Eye (tissue), 1 donor: ENCODE data around the gene ANKFY1.
A peak's percentile ranks its signal among the peaks of the same experiment; 100 is the strongest.
"Not testable (repeated sequence)": the region's sequence is repeated elsewhere in the genome, so short reads cannot be mapped to it uniquely, and the experiment has no call there.

Experiments
- DNase-seq: peaks from one replicate; pipeline ENCODE4 v3.0.0-alpha.2; 2015

The ANKFY1 gene

GRCh38 chr17:4215882-4216570 lies 47.8 kb downstream of the ANKFY1 start:
- DNase-seq, result peak; percentile 76

DNA sequence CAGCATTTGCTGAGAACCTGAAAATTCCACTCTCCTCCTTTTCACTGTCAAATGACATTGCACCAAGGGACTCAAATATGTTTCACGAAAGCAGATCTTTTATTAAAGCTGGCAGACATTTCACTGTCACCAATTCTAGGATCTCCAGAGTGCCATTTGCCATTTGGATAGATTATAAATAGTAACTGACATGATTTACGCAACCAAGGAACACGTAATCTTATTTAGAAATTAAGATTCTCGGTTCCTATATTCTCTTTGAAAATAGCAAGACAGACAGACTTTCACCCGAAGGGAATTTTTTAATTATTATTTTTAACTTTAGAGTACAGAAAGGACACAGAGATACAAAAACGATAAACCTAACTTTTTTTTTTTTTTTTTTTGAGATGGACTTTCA lies 49.6 kb downstream of the ANKFY1 start:
- DNase-seq, result no peak

- no peak for DNase-seq
These were observed 54.2 kb downstream of the ANKFY1 start for GRCh38 chr17:4209611-4210010.

GRCh38 chr17:4208238-4208637 lies 55.5 kb downstream of the ANKFY1 start:
- DNase-seq, result no peak

GRCh38 chr17:4206962-4207361 lies 56.8 kb downstream of the ANKFY1 start:
- DNase-seq, result no peak

- no peak for DNase-seq
These were observed 57.9 kb downstream of the ANKFY1 start for GRCh38 chr17:4205917-4206316.

DNA sequence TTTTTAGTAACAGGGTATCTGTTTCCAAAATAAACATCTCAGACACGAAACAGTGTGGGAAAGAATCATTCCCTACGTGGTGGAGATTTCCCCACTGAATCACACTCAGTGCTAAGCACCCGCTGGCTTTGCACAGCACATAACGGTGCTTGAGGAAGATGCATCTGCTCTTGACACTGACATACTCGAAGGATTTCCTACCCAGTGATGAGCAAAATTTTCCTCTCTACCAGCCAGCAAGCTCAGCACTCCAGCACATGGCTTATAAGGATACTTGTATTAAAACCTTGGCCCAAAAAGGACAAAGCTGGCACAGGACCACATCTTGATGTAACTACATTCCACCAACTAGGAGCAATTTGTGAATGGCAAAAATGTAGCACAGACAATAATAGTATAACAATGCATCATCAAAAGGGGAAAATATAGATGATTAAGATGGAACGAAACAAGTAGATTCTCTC lies 59.0 kb downstream of the ANKFY1 start:
- DNase-seq, result peak; percentile 25

DNA sequence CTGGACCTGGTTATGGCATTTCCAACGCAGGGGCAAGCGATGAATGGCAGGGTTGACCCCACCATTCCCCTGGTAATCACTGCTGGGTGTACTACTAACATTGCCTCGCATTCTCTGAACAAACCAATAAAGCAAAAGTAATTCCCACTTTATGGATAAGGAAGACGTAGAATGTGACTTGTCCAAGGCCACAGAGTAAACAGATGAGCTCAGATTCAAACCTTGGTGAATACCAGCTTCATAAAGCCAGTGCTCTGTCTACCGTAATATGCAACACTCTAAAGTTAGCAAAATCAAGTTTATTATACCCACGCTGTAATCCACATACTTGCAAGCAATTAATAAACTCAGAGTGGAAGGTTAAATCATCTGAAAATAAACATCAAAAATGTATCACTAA lies 59.6 kb downstream of the ANKFY1 start:
- DNase-seq, result no peak

GRCh38 chr17:4201226-4201625 lies 62.6 kb downstream of the ANKFY1 start:
- DNase-seq, result no peak

DNA sequence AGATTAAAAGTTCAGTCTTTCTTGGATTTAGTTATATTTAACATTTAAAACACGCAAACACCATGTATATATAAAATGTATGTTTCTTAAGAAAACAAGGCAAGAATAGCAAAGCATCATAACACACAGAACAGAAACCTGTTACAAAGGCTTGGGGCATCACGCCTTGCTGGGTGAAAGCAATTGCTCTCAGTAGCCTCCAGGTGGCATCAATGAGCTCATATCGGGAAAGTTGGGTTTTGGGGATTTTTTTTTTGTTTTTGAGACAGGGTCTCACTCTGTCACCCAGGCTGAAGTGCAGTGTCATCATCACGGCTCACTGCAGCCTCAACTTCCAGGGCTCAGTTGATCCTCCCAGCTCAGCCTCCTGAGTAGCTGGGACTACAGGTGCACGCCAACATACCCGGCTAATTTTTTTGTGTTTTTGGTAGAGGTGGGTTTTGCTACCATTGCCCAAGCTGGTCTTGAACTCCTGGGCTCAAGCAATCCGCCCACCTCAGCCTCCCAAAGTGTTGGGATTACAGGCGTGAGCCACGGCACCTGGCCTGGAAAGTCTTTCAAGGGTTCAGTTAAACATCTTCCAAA lies 63.9 kb downstream of the ANKFY1 start:
- DNase-seq, result peak; percentile 76

GRCh38 chr17:4198995-4199394 lies 64.8 kb downstream of the ANKFY1 start:
- no peak for DNase-seq

GRCh38 chr17:4195306-4195705 lies 68.5 kb downstream of the ANKFY1 start:
- DNase-seq, result no peak

- DNase-seq, result no peak
These were observed 69.0 kb downstream of the ANKFY1 start for GRCh38 chr17:4194796-4195195.

DNA sequence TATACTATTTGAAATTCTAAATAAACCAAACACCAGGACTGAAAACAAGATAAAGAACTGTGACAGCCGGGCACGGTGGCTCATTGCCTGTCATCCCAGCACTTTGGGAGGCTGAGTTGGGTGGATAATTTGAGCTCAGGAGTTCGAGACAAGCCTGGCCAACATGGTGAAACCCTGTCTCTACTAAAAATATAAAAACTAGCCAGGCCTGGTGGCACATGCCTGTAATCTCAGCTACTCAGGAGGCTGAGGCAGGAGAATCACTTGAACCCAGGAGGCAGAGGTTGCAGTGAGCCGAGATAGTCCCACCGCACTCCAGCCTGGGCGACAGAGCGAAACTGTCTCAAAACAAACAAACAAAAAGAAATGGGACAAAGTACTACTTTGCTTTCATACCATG lies 73.0 kb downstream of the ANKFY1 start:
- not testable (repeated sequence) for DNase-seq

GRCh38 chr17:4189280-4189679 lies 74.5 kb downstream of the ANKFY1 start:
- DNase-seq, result no peak

DNA sequence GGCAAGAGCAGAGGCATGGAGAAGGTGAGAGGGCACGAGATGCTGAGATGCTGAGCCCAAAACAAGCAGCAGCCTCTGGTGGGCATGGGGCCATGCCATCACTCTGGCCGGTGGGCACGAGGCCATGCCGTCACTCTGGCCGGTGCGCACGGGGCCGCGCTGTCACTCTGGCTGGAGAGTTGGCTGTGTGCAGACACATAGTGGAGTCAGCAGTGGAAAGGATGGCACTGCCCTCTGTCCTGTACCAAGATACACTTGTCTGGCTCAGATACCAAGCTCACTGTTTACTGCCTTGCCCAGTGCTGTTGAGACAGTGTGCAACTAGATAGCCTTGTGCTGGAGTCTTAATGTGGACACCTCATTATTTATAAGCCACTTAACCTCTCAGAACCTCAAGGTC lies 75.7 kb downstream of the ANKFY1 start:
- DNase-seq, result no peak

GRCh38 chr17:4187076-4187475 lies 76.7 kb downstream of the ANKFY1 start:
- peak; percentile 55 for DNase-seq

GRCh38 chr17:4186357-4186881 lies 77.4 kb downstream of the ANKFY1 start:
- DNase-seq, result no peak

DNA sequence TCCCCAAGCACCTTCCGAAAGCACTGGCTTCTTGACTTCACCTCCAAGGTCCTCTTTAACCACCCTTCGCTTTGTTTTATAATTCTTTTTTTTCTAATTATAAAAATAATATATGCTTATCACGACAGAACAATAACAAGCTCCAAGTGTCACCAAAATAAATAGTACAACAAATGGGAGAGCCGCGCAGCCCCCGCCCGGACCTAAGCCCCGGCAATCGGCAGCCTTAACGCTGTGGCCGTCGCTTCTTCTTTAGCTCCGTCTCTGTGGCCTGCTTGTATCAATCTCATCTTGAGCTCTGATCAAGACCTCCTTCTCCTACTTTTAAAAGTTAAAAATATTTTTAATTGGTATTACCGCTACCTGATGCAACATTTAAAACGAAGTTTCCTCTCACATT lies 78.1 kb downstream of the ANKFY1 start:
- DNase-seq, result no peak

GRCh38 chr17:4184811-4185210 lies 79.0 kb downstream of the ANKFY1 start:
- no peak for DNase-seq

DNA sequence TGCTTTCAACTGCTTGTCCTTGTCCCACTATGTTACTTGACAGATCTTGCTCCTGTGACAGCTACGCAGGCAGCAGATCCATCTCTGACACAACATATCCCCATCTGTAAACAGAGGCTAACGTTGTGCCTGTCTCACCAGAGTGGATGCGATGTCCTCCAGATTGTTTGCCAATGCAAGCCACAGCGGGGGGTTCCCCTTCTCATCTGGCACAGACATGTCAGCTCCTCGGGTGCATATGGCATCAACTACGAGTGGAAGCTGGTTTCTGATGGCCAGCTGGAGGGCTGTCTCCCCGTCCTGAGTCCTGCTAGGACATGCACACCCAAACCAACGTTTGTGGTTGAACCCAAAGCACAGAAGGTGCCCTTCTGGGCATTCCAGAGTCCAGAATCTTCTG lies 81.7 kb downstream of the ANKFY1 start:
- DNase-seq, result no peak

DNA sequence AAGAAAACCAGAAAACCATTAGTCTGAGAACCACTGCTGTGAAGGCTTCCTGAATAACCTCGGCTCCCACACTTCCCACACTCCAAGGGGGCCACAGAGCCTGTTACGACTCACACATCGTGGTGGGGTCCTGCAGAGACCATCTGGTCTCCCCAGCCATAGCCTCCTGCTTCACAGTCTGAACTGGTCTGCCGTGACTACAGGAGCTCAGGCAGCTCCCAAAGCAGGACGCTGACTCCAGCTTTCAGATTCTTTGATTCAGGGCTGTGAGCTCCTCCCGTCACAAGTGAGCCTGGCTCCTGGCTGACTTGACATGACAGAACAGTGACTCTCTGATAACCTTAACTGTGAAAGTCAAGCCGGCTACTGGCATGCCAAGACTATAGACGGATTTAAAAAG lies 83.0 kb downstream of the ANKFY1 start:
- DNase-seq, result no peak

DNA sequence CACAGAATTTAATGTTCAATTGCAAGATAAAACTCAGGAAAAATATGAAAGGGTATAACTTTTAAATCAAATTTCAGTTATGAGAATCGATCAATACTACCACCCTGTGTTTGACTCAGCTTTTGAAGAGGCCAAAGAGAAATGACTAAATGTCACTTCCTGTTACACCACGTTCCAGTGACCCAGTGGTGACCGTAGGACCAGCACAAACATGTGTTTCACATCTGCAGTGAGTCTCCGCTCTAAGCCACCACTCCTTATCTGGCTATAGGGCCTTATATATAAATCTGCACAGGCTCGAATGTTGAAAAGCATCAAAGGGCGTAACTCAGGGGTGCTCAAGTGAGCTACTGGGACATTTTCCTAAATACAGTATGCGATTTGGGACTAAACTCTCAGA lies 84.7 kb downstream of the ANKFY1 start:
- no peak for DNase-seq

DNA sequence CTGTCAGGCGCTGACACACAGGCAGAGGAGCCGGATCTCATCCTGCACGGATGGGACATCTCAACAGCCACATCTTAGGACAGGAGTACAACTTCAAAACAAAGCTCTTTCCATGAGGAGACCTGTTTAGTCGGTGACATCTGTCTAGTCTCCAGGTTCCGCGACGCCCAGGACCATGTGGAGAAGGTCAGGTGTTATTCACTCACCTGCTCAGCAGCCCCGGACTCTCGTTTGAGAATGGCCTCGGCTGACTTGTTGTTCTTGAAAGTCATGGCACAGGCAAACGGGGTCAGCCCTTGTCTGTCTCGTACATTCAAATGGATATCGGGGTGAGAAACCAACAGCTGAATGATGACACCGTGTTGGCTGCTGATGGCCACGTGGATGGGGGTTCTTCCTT lies 85.1 kb downstream of the ANKFY1 start:
- no peak for DNase-seq

DNA sequence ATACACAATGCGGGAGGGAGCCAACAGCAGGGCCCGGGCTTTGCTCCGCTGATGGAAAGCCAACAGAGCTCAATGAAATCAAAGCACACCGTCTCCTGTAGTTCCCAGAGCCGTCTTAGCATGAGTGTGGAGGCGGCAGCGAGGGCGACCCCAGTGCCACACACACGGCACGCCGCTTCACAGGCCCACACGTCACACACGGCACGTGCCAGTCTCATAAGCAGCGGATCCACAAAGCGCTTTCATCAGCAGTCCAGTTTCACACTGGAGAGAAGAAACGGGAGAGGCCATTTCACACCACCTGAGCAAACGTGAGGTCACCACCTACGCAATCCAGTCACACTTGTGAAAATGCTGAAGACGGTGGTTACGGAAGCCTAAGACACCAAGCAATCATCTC lies 86.0 kb downstream of the ANKFY1 start:
- no peak for DNase-seq
